ENCODE results near the gene KCNQ1. TPM values are rescaled to one million over a fixed set of nuclear protein-coding genes. Genes with fewer than 3 reads are reported as not detected.

The KCNQ1 gene
- total RNA-seq, 6 donors from 2014 or later: 18.0 to 45.4 (median 32.7) TPM

DNA sequence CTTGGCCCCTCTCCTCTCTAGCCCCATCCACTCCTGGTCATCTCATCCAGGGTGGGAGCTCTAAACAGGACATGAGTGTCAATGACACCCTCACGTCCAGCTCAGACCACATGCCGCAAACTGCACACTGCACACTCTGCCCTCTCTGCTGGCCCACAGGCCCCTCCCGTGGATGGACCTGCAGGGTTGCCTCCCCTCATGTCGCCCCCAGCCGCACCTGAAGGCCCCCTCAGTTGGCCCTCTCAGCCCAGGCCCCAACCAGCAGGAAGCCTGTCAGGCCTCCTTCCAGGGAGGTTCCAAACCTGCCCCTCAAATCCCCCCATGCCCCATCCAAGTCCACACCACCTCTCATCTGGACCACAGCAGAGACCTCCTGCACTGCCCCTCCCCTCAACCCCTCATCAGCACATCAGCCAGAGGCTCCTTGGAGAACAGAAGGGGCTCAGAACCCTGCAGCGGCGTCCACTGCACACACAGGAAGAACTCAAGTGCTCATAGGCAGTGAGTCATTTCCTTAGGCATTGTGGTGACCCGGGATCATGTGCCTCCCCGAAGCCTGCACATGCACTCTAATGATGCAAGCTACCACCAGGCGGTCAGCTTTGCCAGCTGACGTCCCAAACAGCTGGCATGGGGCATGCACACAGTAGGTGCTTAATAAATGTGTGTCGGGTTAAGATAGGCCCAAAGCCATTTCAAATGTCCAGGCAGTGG, 453.7 kb downstream of the KCNQ1 start:
- TF ChIP-seq, protein P1, sequence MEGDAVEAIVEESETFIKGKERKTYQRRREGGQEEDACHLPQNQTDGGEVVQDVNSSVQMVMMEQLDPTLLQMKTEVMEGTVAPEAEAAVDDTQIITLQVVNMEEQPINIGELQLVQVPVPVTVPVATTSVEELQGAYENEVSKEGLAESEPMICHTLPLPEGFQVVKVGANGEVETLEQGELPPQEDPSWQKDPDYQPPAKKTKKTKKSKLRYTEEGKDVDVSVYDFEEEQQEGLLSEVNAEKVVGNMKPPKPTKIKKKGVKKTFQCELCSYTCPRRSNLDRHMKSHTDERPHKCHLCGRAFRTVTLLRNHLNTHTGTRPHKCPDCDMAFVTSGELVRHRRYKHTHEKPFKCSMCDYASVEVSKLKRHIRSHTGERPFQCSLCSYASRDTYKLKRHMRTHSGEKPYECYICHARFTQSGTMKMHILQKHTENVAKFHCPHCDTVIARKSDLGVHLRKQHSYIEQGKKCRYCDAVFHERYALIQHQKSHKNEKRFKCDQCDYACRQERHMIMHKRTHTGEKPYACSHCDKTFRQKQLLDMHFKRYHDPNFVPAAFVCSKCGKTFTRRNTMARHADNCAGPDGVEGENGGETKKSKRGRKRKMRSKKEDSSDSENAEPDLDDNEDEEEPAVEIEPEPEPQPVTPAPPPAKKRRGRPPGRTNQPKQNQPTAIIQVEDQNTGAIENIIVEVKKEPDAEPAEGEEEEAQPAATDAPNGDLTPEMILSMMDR (IDR thresholded peaks at IDR 0.05): no peak
- TF ChIP-seq POLR2A (IDR thresholded peaks at IDR 0.05) (peak in 1 of 4 donors; percentile 44), EP300 (IDR thresholded peaks at IDR 0.05) (peak in 1 of 4 donors; percentile 90), POLR2AphosphoS5 (IDR thresholded peaks at IDR 0.05) (peak; percentile 84 to 95)
- H3K9me3 ChIP-seq: no peaks in the 10 kb centered on the region
- ATAC-seq (ENCODE audit: low FRiP score in 2 of 2): peak; percentile 66 to 74
- peak overlapping the region in 1 of 4 donors; percentile 12 for H3K4me3 ChIP-seq
- H3K27ac ChIP-seq: peak overlapping the region; percentile 76 to 85 (median 81)
- DNase-seq: peak in 1 of 2 donors; percentile 94
- H3K4me1 ChIP-seq: peaks cover 38 to 54% (median 45%) of the 10 kb centered on the region in 4 donors
- no peaks in the 10 kb centered on the region for H3K36me3 ChIP-seq
- WGBS, 2 donors: 44% methylated on average over 6 to 12 of the region's 12 CpGs
- H3K27me3 ChIP-seq: no peaks in the 10 kb centered on the region

Small RNAs within 50 kb of the gene (small RNA-seq; reads per million reads assigned to genes)
- gene AC013791.1 (0 reads per million in 4 donors), gene COX6CP18 (0 reads per million in 4 donors), gene RF01947 (0 reads per million in 4 donors), gene RF01948 (0 reads per million in 4 donors), gene RF01950 (0 reads per million in 4 donors)

Other genes with a start within 250 kb of the KCNQ1 start
- gene ASCL2, start 174.4 kb upstream of the KCNQ1 start, total RNA-seq: 1 to 10 TPM in 4 of 6 donors, not detected in 2; 1.4 to 3.4 (median 1.9) TPM
- gene C11orf21, start 143.1 kb upstream of the KCNQ1 start, total RNA-seq: 10 to 100 TPM in 2 of 6 donors, 1 to 10 TPM in 4; 2.3 to 20.3 (median 9.5) TPM
- 10 to 100 TPM in 2 of 6 donors, 1 to 10 TPM in 4; 3.1 to 16.4 (median 6.8) TPM for gene TSPAN32, start 143.0 kb upstream of the KCNQ1 start, total RNA-seq
- gene CD81, start 67.7 kb upstream of the KCNQ1 start, total RNA-seq: 1,000 to 10,000 TPM in 1 of 6 donors, 100 to 1,000 TPM in 5; 398 to 1,053 (median 787) TPM
- gene TSSC4, start 44.3 kb upstream of the KCNQ1 start, total RNA-seq: 10 to 100 TPM; 28.9 to 69.4 (median 50.3) TPM
- not detected for gene TRPM5, start 494 bp upstream of the KCNQ1 start, total RNA-seq

All from upper lobe of left lung (tissue), 6 donors.